Neutrophil (primary cell): Measurements from ENCODE around the gene DNAH10.
"Not testable (repeated sequence)": the region's sequence is repeated elsewhere in the genome, so short reads cannot be mapped to it uniquely, and the experiment has no call there.

Experiments
- H3K27ac ChIP-seq: fragments of 200-600 bp; sonication (generic); 2 replicates; pipeline ENCODE4 v1.5.1; 2016; ENCODE audit warnings: mild to moderate bottlenecking, moderate library complexity
- H3K27me3 ChIP-seq: fragments of 200-600 bp; sonication (generic); 2 replicates; pipeline ENCODE4 v1.6.0; 2016; ENCODE audit warnings: mild to moderate bottlenecking
- H3K36me3 ChIP-seq: fragments of 200-600 bp; sonication (generic); 2 replicates; pipeline ENCODE4 v1.5.1; 2017
- H3K4me1 ChIP-seq, 2 experiments: fragments of 200-600 bp in 1 of 2; sonication (generic) in 1 of 2; 1 replicate in 1 of 2; 2 replicates in 1 of 2; pipeline versions ENCODE4 v1.5.1 to v1.6.1; 2013 to 2016; ENCODE audit warnings: low read depth in 1 of 2, low read length in 1 of 2, mild to moderate bottlenecking in 1 of 2, moderate library complexity in 1 of 2; ENCODE audit not compliant: control insufficient read depth in 1 of 2, insufficient read depth in 1 of 2
- H3K4me3 ChIP-seq, 2 experiments: fragments of 200-600 bp in 1 of 2; sonication (generic) in 1 of 2; 1 replicate in 1 of 2; 2 replicates in 1 of 2; pipeline ENCODE4 v1.5.1; 2013 to 2016; ENCODE audit warnings: low read depth in 1 of 2, low read length in 1 of 2, mild to moderate bottlenecking in 1 of 2, moderate library complexity in 1 of 2
- H3K9me3 ChIP-seq: fragments of 200-600 bp; sonication (generic); 2 replicates; pipeline ENCODE4 v1.5.1; 2016
- CTCF ChIP-seq: fragments of 200-600 bp; sonication (generic); IDR thresholded peaks from 2 replicates; pipeline ENCODE4 v1.5.1; 2016; ENCODE audit warnings: antibody characterized with exemption

The DNAH10 gene

GRCh38 chr12:123773375-123773774 lies 11.3 kb downstream of the DNAH10 start:
- no peaks in the 10 kb centered on the region for H3K36me3 ChIP-seq
- TF ChIP-seq CTCF: no peak
- H3K27ac ChIP-seq: no peak overlapping the region
- no peaks in the 10 kb centered on the region for H3K27me3 ChIP-seq
- no peak overlapping the region for H3K4me3 ChIP-seq
- H3K9me3 ChIP-seq: no peaks in the 10 kb centered on the region
- peaks cover 3 to 4% of the 10 kb centered on the region in 2 experiments for H3K4me1 ChIP-seq

GRCh38 chr12:123779551-123779950 lies 17.4 kb downstream of the DNAH10 start:
- Histone ChIP-seq H3K27ac (no peak overlapping the region), H3K27me3 (no peaks in the 10 kb centered on the region), H3K9me3 (no peaks in the 10 kb centered on the region), H3K4me1 (no peaks in the 10 kb centered on the region), H3K36me3 (no peaks in the 10 kb centered on the region), H3K4me3 (no peak overlapping the region)
- no peak for TF ChIP-seq CTCF

GRCh38 chr12:123782997-123783792 lies 21.1 kb downstream of the DNAH10 start:
- H3K4me1 ChIP-seq: no peaks in the 10 kb centered on the region
- H3K27ac ChIP-seq: no peak overlapping the region
- no peaks in the 10 kb centered on the region for H3K27me3 ChIP-seq
- TF ChIP-seq CTCF: no peak
- no peaks in the 10 kb centered on the region for H3K36me3 ChIP-seq
- no peak overlapping the region for H3K4me3 ChIP-seq
- no peaks in the 10 kb centered on the region for H3K9me3 ChIP-seq

GRCh38 chr12:123787466-123787865 lies 25.4 kb downstream of the DNAH10 start:
- Histone ChIP-seq H3K27me3 (no peaks in the 10 kb centered on the region), H3K4me1 (no peaks in the 10 kb centered on the region), H3K9me3 (no peaks in the 10 kb centered on the region), H3K36me3 (no peaks in the 10 kb centered on the region), H3K27ac (no peak overlapping the region), H3K4me3 (no peak overlapping the region)
- no peak for TF ChIP-seq CTCF

GRCh38 chr12:123788541-123788940 lies 26.4 kb downstream of the DNAH10 start:
- Histone ChIP-seq H3K27me3 (no peaks in the 10 kb centered on the region), H3K36me3 (no peaks in the 10 kb centered on the region), H3K27ac (no peak overlapping the region), H3K9me3 (no peaks in the 10 kb centered on the region), H3K4me1 (no peaks in the 10 kb centered on the region), H3K4me3 (no peak overlapping the region)
- no peak for TF ChIP-seq CTCF

- H3K4me3 ChIP-seq, H3K27me3 ChIP-seq, H3K4me1 ChIP-seq, H3K36me3 ChIP-seq, H3K9me3 ChIP-seq, H3K27ac ChIP-seq: not testable (repeated sequence)
These were observed 27.3 kb downstream of the DNAH10 start for GRCh38 chr12:123789422-123789821.
